ENCODE data around the gene CCDC7.
"Not testable (repeated sequence)": the region's sequence is repeated elsewhere in the genome, so short reads cannot be mapped to it uniquely, and the experiment has no call there.

The CCDC7 gene

DNA sequence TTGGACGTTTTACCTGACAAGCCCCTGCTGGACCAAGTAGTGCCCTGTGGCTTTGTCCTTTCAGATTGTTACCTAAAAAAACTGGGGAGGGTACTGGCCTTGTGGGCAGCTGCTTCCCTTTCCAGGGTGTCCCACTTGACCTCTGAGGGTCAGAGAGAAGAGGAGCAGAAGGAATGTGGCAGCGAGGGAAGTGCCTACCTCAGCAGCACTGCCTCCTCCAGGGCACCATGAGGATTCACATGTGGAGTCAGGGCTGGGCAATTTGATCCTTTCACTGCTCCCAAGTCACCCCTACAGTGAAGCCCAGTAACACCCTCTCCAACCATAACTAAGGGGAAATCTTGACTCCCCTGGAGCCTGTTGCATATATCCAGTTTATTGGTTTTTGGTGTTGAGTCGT, 447.5 kb downstream of the CCDC7 start:
- no peak overlapping the region for H3K18ac ChIP-seq (ENCODE audit: low read depth in 1 of 2, low read length in 2 of 2)
- no peak overlapping the region for H2BK12ac ChIP-seq (ENCODE audit: low read length in 2 of 2)
- no peak overlapping the region for H3K9ac ChIP-seq (ENCODE audit: low read length)
- no peak overlapping the region for H3K4me3 ChIP-seq (ENCODE audit: insufficient read depth in 1 of 2, low read depth in 1 of 2, low read length in 2 of 2)
- H2BK15ac ChIP-seq (ENCODE audit: low read depth, poor library complexity, severe bottlenecking): no peak overlapping the region
- H3K79me1 ChIP-seq (replicated peaks; ENCODE audit: low read length, poor library complexity, severe bottlenecking): peaks cover 4% of the 10 kb centered on the region
- peaks cover 3% of the 10 kb centered on the region for H3K4me1 ChIP-seq (ENCODE audit: control insufficient read depth, insufficient read depth, low read depth, low read length)
- no peak for DNase-seq
- H2BK120ac ChIP-seq (ENCODE audit: low read depth, low read length): no peak overlapping the region
- H2AFZ ChIP-seq (ENCODE audit: low read depth, low read length): no peak overlapping the region
- no peak overlapping the region for H3K23ac ChIP-seq (ENCODE audit: low read length in 2 of 2)
- H3K4ac ChIP-seq (ENCODE audit: low read depth in 1 of 2, low read length in 2 of 2): no peak overlapping the region
- no peak overlapping the region for H3K14ac ChIP-seq (ENCODE audit: low read length in 2 of 2)
- H4K8ac ChIP-seq (ENCODE audit: low read length): no peak overlapping the region
- peaks cover 15 to 47% of the 10 kb centered on the region in 2 experiments for H3K36me3 ChIP-seq (ENCODE audit: control insufficient read depth in 1 of 2, insufficient read depth in 2 of 2, low read depth in 1 of 2, low read length in 2 of 2)
- H2BK5ac ChIP-seq (ENCODE audit: low read depth, low read length, poor library complexity, severe bottlenecking): no peak overlapping the region
- peak overlapping the region; percentile 55 for H2AK5ac ChIP-seq (ENCODE audit: low read length, severe bottlenecking)
- no peaks in the 10 kb centered on the region for H3K27me3 ChIP-seq (ENCODE audit: control insufficient read depth in 1 of 2, insufficient read depth in 1 of 2, low read length in 2 of 2)
- no peaks in the 10 kb centered on the region for H3K9me3 ChIP-seq (ENCODE audit: control insufficient read depth, low read length)
- H4K91ac ChIP-seq (ENCODE audit: low read length): no peak overlapping the region
- peak overlapping the region; percentile 3 for H3K27ac ChIP-seq (ENCODE audit: low read length, poor library complexity, severe bottlenecking)
- WGBS: 52% methylated on average over 2 of the region's 3 CpGs
- H3K4me2 ChIP-seq (ENCODE audit: low read length, poor library complexity, severe bottlenecking): no peak overlapping the region

GRCh38 chr10:32893916-32894664, 448.1 kb downstream of the CCDC7 start:
- no peak overlapping the region for H3K4ac ChIP-seq (ENCODE audit: low read depth in 1 of 2, low read length in 2 of 2)
- no peak overlapping the region for H2BK120ac ChIP-seq (ENCODE audit: low read depth, low read length)
- no peak overlapping the region for H2BK15ac ChIP-seq (ENCODE audit: low read depth, poor library complexity, severe bottlenecking)
- H3K9ac ChIP-seq (ENCODE audit: low read length): no peak overlapping the region
- H3K14ac ChIP-seq (ENCODE audit: low read length in 2 of 2): no peak overlapping the region
- no peak overlapping the region for H3K4me2 ChIP-seq (ENCODE audit: low read length, poor library complexity, severe bottlenecking)
- H3K36me3 ChIP-seq (ENCODE audit: control insufficient read depth in 1 of 2, insufficient read depth in 2 of 2, low read depth in 1 of 2, low read length in 2 of 2): peaks cover 15 to 51% of the 10 kb centered on the region in 2 experiments
- H4K91ac ChIP-seq (ENCODE audit: low read length): no peak overlapping the region
- H2BK12ac ChIP-seq (ENCODE audit: low read length in 2 of 2): no peak overlapping the region
- H2AK5ac ChIP-seq (ENCODE audit: low read length, severe bottlenecking): no peak overlapping the region
- no peak overlapping the region for H4K8ac ChIP-seq (ENCODE audit: low read length)
- 43% methylated on average over 1 of the region's 2 CpGs for WGBS
- H3K23ac ChIP-seq (ENCODE audit: low read length in 2 of 2): no peak overlapping the region
- no peak for DNase-seq
- H3K27me3 ChIP-seq (ENCODE audit: control insufficient read depth in 1 of 2, insufficient read depth in 1 of 2, low read length in 2 of 2): no peaks in the 10 kb centered on the region
- no peaks in the 10 kb centered on the region for H3K9me3 ChIP-seq (ENCODE audit: control insufficient read depth, low read length)
- no peak overlapping the region for H3K18ac ChIP-seq (ENCODE audit: low read depth in 1 of 2, low read length in 2 of 2)
- peaks cover 3% of the 10 kb centered on the region for H3K4me1 ChIP-seq (ENCODE audit: control insufficient read depth, insufficient read depth, low read depth, low read length)
- H3K27ac ChIP-seq (ENCODE audit: low read length, poor library complexity, severe bottlenecking): no peak overlapping the region
- H2AFZ ChIP-seq (ENCODE audit: low read depth, low read length): no peak overlapping the region
- H3K4me3 ChIP-seq (ENCODE audit: insufficient read depth in 1 of 2, low read depth in 1 of 2, low read length in 2 of 2): no peak overlapping the region
- peaks cover 4% of the 10 kb centered on the region for H3K79me1 ChIP-seq (replicated peaks; ENCODE audit: low read length, poor library complexity, severe bottlenecking)
- no peak overlapping the region for H2BK5ac ChIP-seq (ENCODE audit: low read depth, low read length, poor library complexity, severe bottlenecking)

DNA sequence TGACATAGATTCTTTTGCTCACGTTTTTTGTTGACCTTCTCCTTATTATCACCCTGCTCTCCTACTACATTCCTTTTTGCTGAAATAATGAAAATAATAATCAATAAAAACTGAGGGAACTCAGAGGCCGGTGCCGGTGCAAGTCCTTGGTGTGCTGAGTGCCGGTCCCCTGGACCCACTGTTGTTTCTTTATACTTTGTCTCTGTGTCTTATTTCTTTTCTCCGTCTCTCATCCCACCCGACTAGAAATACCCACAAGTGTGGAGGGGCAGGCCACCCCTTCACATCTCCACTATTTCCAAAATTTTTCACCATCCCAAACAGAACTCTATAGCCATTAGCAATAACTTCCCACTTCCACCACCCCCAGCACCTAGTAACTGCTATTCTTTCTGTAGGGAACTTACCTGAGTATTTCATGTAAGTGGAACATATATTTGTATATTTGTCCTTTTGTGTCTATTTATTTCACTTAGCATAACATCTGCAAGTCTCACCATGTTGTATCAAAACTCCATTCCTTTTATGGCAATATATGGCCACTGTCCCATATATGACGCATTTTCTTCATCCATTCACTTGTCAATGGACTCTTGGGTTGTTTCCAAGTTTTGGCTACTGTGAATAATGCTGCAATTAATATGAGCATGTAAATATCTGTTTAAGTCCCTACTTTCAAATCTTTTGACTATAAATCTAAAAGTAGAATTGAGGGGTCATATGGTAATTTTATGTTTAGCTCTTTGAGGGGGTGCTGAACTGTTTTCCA, 449.4 kb downstream of the CCDC7 start:
- H3K4me2 ChIP-seq (ENCODE audit: low read length, poor library complexity, severe bottlenecking); H3K23ac ChIP-seq (ENCODE audit: low read length in 2 of 2); H3K4me1 ChIP-seq (ENCODE audit: control insufficient read depth, insufficient read depth, low read depth, low read length); H4K8ac ChIP-seq (ENCODE audit: low read length); H3K9me3 ChIP-seq (ENCODE audit: control insufficient read depth, low read length); H3K79me1 ChIP-seq (replicated peaks; ENCODE audit: low read length, poor library complexity, severe bottlenecking); H2BK120ac ChIP-seq (ENCODE audit: low read depth, low read length); H3K18ac ChIP-seq (ENCODE audit: low read depth in 1 of 2, low read length in 2 of 2); H2AFZ ChIP-seq (ENCODE audit: low read depth, low read length); H3K14ac ChIP-seq (ENCODE audit: low read length in 2 of 2); H2BK12ac ChIP-seq (ENCODE audit: low read length in 2 of 2); H2BK15ac ChIP-seq (ENCODE audit: low read depth, poor library complexity, severe bottlenecking); H3K27me3 ChIP-seq (ENCODE audit: control insufficient read depth in 1 of 2, insufficient read depth in 1 of 2, low read length in 2 of 2); H3K9ac ChIP-seq (ENCODE audit: low read length); DNase-seq; H2BK5ac ChIP-seq (ENCODE audit: low read depth, low read length, poor library complexity, severe bottlenecking); H3K27ac ChIP-seq (ENCODE audit: low read length, poor library complexity, severe bottlenecking); H2AK5ac ChIP-seq (ENCODE audit: low read length, severe bottlenecking); H3K4me3 ChIP-seq (ENCODE audit: insufficient read depth in 1 of 2, low read depth in 1 of 2, low read length in 2 of 2); H4K91ac ChIP-seq (ENCODE audit: low read length); H3K4ac ChIP-seq (ENCODE audit: low read depth in 1 of 2, low read length in 2 of 2): not testable (repeated sequence)
- H3K36me3 ChIP-seq (ENCODE audit: control insufficient read depth in 1 of 2, insufficient read depth in 2 of 2, low read depth in 1 of 2, low read length in 2 of 2): peaks cover 15 to 64% of the 10 kb centered on the region in 2 experiments
- WGBS: 98% methylated on average over 6 of the region's 7 CpGs

- Histone ChIP-seq H3K79me1 (replicated peaks; ENCODE audit: low read length, poor library complexity, severe bottlenecking) (no peaks in the 10 kb centered on the region), H4K91ac (ENCODE audit: low read length) (no peak overlapping the region), H3K9ac (ENCODE audit: low read length) (no peak overlapping the region), H2BK12ac (ENCODE audit: low read length in 2 of 2) (no peak overlapping the region), H2BK5ac (ENCODE audit: low read depth, low read length, poor library complexity, severe bottlenecking) (no peak overlapping the region), H2BK15ac (ENCODE audit: low read depth, poor library complexity, severe bottlenecking) (no peak overlapping the region), H3K4me3 (ENCODE audit: insufficient read depth in 1 of 2, low read depth in 1 of 2, low read length in 2 of 2) (no peak overlapping the region), H3K4me1 (ENCODE audit: control insufficient read depth, insufficient read depth, low read depth, low read length) (no peaks in the 10 kb centered on the region), H3K23ac (ENCODE audit: low read length in 2 of 2) (no peak overlapping the region), H3K14ac (ENCODE audit: low read length in 2 of 2) (no peak overlapping the region), H3K27ac (ENCODE audit: low read length, poor library complexity, severe bottlenecking) (no peak overlapping the region), H3K27me3 (ENCODE audit: control insufficient read depth in 1 of 2, insufficient read depth in 1 of 2, low read length in 2 of 2) (no peaks in the 10 kb centered on the region), H2AFZ (ENCODE audit: low read depth, low read length) (no peak overlapping the region), H3K4me2 (ENCODE audit: low read length, poor library complexity, severe bottlenecking) (no peak overlapping the region), H3K36me3 (ENCODE audit: control insufficient read depth in 1 of 2, insufficient read depth in 2 of 2, low read depth in 1 of 2, low read length in 2 of 2) (peaks cover 10 to 89% of the 10 kb centered on the region in 2 experiments), H2BK120ac (ENCODE audit: low read depth, low read length) (no peak overlapping the region), H2AK5ac (ENCODE audit: low read length, severe bottlenecking) (no peak overlapping the region), H3K4ac (ENCODE audit: low read depth in 1 of 2, low read length in 2 of 2) (no peak overlapping the region), H3K18ac (ENCODE audit: low read depth in 1 of 2, low read length in 2 of 2) (no peak overlapping the region), H3K9me3 (ENCODE audit: control insufficient read depth, low read length) (no peaks in the 10 kb centered on the region), H4K8ac (ENCODE audit: low read length) (no peak overlapping the region)
- WGBS: 96% methylated on average over 8 of the region's 9 CpGs
- DNase-seq: no peak
Observed at GRCh38 chr10:32901815-32902214, 455.9 kb downstream of the CCDC7 start.

Measured in mesenchymal stem cell (in vitro differentiated cells and primary cell).